Activated naive CD8-positive, alpha-beta T cell treated with anti-CD3 and anti-CD28 coated beads, Interleukin-2, amount 10 ng/mL, durations not matched to agents 7 days and 5 days (primary cell): ENCODE results near the gene GPR153. TPM values are rescaled to one million over a fixed set of nuclear protein-coding genes. Genes with fewer than 3 reads are reported as not detected.

Experiments used
- ATAC-seq: fragments of 150-1000 bp; cut with Tn5 transposase; one replicate; pipeline ENCODE4 v1.10.0; 2021; ENCODE audit warnings: low read depth, moderate library complexity
- POLR2A ChIA-PET: fragments of 350-600 bp; sonication (Branson Sonifier 250); formaldehyde crosslinking; loops from one replicate; lab custom pipeline; 2021; ENCODE audit warnings: antibody characterized with exemption; lab: Charles Lee
- DNase-seq: peaks from one replicate; pipeline ENCODE4 v3.0.0; 2021
- H3K27ac Mint-ChIP-seq: one replicate; pipeline ENCODE4 v1.8.0; 2022; ENCODE audit warnings: mild to moderate bottlenecking, mixed read lengths
- H3K27me3 Mint-ChIP-seq: one replicate; pipeline ENCODE4 v1.8.0; 2022; ENCODE audit warnings: mild to moderate bottlenecking, moderate library complexity, mixed read lengths
- H3K36me3 Mint-ChIP-seq: one replicate; pipeline ENCODE4 v1.8.0; 2021; ENCODE audit warnings: mild to moderate bottlenecking, mixed read lengths
- H3K4me1 Mint-ChIP-seq: one replicate; pipeline ENCODE4 v1.8.0; 2021; ENCODE audit warnings: mixed read lengths
- H3K4me3 Mint-ChIP-seq: one replicate; pipeline ENCODE4 v1.8.0; 2022; ENCODE audit warnings: mild to moderate bottlenecking, moderate library complexity, mixed read lengths
- H3K9me3 Mint-ChIP-seq: one replicate; pipeline ENCODE4 v1.8.0; 2021; ENCODE audit warnings: mixed read lengths
- total RNA-seq, 2 experiments: library from RNA; stranded (reverse); gene quantifications; one replicate each; pipeline ENCODE4 v1.2.3, GENCODE V29; 2021

Gene GPR153
- total RNA-seq, 2 experiments from 2014 or later = 0.58 to 0.74 TPM

DNA sequence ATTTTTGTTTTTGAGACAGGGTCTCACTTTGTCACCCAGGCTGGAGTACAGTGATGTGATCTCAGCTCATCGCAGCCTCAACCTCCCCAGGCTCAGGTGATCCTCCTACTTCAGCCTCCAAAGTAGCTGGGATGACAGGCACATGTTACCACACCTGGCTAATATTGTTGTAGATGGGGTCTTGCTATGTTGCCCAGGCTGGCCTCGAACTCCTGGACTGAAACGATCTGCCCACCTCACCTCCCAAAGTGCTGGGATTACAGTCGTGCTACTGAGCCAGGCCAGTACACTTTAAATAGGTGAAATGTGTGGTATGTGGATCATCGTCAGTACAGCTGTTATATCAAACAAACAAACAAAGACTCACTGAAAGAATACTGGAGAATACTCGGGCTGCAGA is 35.0 kb upstream of the GPR153 start:
- Mint-ChIP-seq H3K4me1 (peaks cover 10% of the 10 kb centered on the region), H3K4me3 (no peak overlapping the region), H3K27me3 (no peaks in the 10 kb centered on the region), H3K9me3 (no peaks in the 10 kb centered on the region), H3K27ac (no peak overlapping the region), H3K36me3 (peaks cover 10% of the 10 kb centered on the region)
- DNase-seq (no peak), ATAC-seq (no peak)
- POLR2A ChIA-PET = no interaction called here

GRCh38 chr1:6294890-6295556 is 34.1 kb upstream of the GPR153 start:
- POLR2A ChIA-PET = no interaction called here
- peaks cover 10% of the 10 kb centered on the region for H3K36me3 Mint-ChIP-seq
- no peak overlapping the region for H3K4me3 Mint-ChIP-seq
- H3K27ac Mint-ChIP-seq = no peak overlapping the region
- ATAC-seq (no peak), DNase-seq (no peak)
- no peaks in the 10 kb centered on the region for H3K9me3 Mint-ChIP-seq
- peaks cover 7% of the 10 kb centered on the region for H3K4me1 Mint-ChIP-seq
- no peaks in the 10 kb centered on the region for H3K27me3 Mint-ChIP-seq

GRCh38 chr1:6294080-6294889 is 33.4 kb upstream of the GPR153 start:
- ATAC-seq = no peak
- no peak for DNase-seq
- POLR2A ChIA-PET = no interaction called here
- no peak overlapping the region for H3K4me3 Mint-ChIP-seq
- H3K4me1 Mint-ChIP-seq = peaks cover 7% of the 10 kb centered on the region
- H3K9me3 Mint-ChIP-seq = no peaks in the 10 kb centered on the region
- H3K27me3 Mint-ChIP-seq = no peaks in the 10 kb centered on the region
- peaks cover 8% of the 10 kb centered on the region for H3K36me3 Mint-ChIP-seq
- H3K27ac Mint-ChIP-seq = no peak overlapping the region

DNA sequence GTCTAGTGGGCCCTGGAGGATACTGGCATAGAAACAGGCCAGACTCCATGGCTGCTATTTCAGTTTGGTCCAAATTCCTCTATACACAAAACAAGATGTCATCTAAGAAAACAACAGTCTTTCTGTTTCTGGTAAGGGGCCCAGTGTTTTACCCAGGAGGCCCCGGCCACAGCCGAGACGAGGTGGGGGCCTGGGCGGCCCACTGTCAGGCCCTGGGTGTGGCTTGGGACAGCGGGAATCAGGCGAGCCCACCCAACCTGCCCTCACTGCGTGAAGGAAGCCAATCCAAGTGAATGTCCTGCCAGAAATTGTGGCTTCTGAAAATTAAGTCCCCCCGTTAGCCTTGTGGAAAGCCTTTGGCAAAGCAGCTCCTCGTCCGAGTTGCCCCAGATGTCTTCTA is 31.2 kb upstream of the GPR153 start:
- Mint-ChIP-seq H3K27me3 (no peaks in the 10 kb centered on the region), H3K9me3 (no peaks in the 10 kb centered on the region), H3K4me3 (no peak overlapping the region), H3K4me1 (peaks cover 7% of the 10 kb centered on the region), H3K27ac (no peak overlapping the region), H3K36me3 (peaks cover 7% of the 10 kb centered on the region)
- POLR2A ChIA-PET = no interaction called here
- ATAC-seq (no peak), DNase-seq (no peak)

DNA sequence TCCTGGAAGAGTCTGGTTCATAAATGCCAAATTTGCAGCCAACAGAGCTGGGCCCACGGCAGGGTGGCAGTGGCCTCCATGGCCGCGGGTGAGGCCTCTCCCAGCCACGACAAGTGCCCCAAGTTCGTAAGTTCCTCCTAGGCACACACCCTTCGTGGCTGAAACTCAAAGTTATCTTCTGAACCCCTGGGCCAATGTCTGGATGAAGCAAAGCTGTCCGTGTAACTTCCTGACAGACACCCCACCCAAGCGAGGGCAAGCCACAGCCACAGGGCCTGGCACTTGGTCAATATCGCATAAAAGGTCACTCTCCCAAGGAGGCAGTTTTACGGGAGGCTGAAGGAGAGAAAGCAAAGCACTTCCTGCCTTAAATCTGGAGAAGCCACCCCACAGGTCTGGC is 27.8 kb upstream of the GPR153 start:
- no peak for ATAC-seq
- Mint-ChIP-seq H3K4me3 (no peak overlapping the region), H3K36me3 (no peaks in the 10 kb centered on the region), H3K4me1 (no peaks in the 10 kb centered on the region), H3K9me3 (no peaks in the 10 kb centered on the region), H3K27me3 (no peaks in the 10 kb centered on the region), H3K27ac (no peak overlapping the region)
- no peak for DNase-seq
- POLR2A ChIA-PET = no interaction called here

DNA sequence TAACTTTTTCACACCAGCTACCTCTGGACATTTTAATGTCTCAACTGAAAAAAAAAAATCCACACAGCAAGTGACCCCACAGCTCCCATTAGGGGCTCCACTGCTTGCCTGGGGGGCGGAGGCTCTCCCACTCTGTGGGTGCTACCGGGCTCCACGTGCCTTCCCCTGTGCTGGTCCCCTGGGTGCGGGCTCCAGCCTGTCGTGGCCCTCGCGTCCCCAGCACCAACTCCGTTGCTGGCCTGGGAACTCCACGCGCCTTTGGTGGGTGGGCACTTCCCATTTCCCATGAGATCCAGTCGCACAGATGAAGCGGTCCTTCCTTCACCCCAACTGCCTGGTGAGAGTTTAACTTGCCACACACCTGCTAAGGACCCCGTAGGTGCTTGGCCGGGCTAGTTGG is 27.1 kb upstream of the GPR153 start:
- POLR2A ChIA-PET = no interaction called here
- H3K9me3 Mint-ChIP-seq = no peaks in the 10 kb centered on the region
- no peaks in the 10 kb centered on the region for H3K27me3 Mint-ChIP-seq
- H3K4me1 Mint-ChIP-seq = no peaks in the 10 kb centered on the region
- ATAC-seq (no peak), DNase-seq (no peak)
- no peak overlapping the region for H3K27ac Mint-ChIP-seq
- no peak overlapping the region for H3K4me3 Mint-ChIP-seq
- H3K36me3 Mint-ChIP-seq = no peaks in the 10 kb centered on the region

- POLR2A ChIA-PET = no interaction called here
- DNase-seq = no peak
- H3K4me3 Mint-ChIP-seq = no peak overlapping the region
Observed at GRCh38 chr1:6287431-6287886, 26.6 kb upstream of the GPR153 start.

GRCh38 chr1:6287029-6287428 is 26.1 kb upstream of the GPR153 start:
- no peaks in the 10 kb centered on the region for H3K36me3 Mint-ChIP-seq
- H3K4me3 Mint-ChIP-seq = no peak overlapping the region
- no peaks in the 10 kb centered on the region for H3K9me3 Mint-ChIP-seq
- H3K27ac Mint-ChIP-seq = no peak overlapping the region
- POLR2A ChIA-PET = no interaction called here
- no peaks in the 10 kb centered on the region for H3K27me3 Mint-ChIP-seq
- no peaks in the 10 kb centered on the region for H3K4me1 Mint-ChIP-seq
- DNase-seq (no peak), ATAC-seq (no peak)

More at GRCh38 chr1:6287431-6287886, 26.6 kb upstream of the GPR153 start:
- ATAC-seq = no peak
- no peaks in the 10 kb centered on the region for H3K4me1 Mint-ChIP-seq
- H3K27ac Mint-ChIP-seq = no peak overlapping the region
- H3K9me3 Mint-ChIP-seq = no peaks in the 10 kb centered on the region
- H3K27me3 Mint-ChIP-seq = no peaks in the 10 kb centered on the region
- H3K36me3 Mint-ChIP-seq = no peaks in the 10 kb centered on the region

DNA sequence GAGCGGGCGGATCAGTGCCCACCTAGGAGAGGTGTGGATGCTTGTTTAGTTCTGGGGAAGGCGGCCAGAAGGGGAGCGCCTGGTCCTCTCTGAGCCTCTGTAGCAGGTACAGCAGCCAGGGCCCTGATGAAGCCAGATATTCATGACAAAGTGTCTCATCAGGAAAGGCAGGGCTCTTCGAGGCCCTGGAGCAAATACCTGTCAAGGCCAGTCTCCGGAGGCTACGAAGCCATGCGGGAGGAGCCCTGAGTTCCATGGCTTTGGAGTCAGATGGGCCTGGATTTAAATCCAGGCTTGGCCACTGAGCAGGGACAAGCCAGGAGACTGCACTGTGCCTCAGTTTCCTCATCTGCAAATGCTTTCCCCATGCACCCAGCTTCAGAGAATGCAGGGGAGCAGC is 25.4 kb upstream of the GPR153 start:
- Mint-ChIP-seq H3K9me3 (no peaks in the 10 kb centered on the region), H3K4me3 (no peak overlapping the region), H3K27me3 (no peaks in the 10 kb centered on the region), H3K36me3 (no peaks in the 10 kb centered on the region), H3K4me1 (no peaks in the 10 kb centered on the region), H3K27ac (no peak overlapping the region)
- ATAC-seq (no peak), DNase-seq (no peak)
- POLR2A ChIA-PET = no interaction called here

- no peaks in the 10 kb centered on the region for H3K9me3 Mint-ChIP-seq
- no peaks in the 10 kb centered on the region for H3K4me1 Mint-ChIP-seq
- no peak overlapping the region for H3K27ac Mint-ChIP-seq
- no peaks in the 10 kb centered on the region for H3K27me3 Mint-ChIP-seq
- no peak overlapping the region for H3K4me3 Mint-ChIP-seq
- no peaks in the 10 kb centered on the region for H3K36me3 Mint-ChIP-seq
- POLR2A ChIA-PET = no interaction called here
- DNase-seq (no peak), ATAC-seq (no peak)
Observed at GRCh38 chr1:6285336-6285735, 24.4 kb upstream of the GPR153 start.

GRCh38 chr1:6282577-6283270 is 21.8 kb upstream of the GPR153 start:
- ATAC-seq (no peak), DNase-seq (no peak)
- H3K36me3 Mint-ChIP-seq = peaks cover 1% of the 10 kb centered on the region
- H3K4me1 Mint-ChIP-seq = no peaks in the 10 kb centered on the region
- no peak overlapping the region for H3K4me3 Mint-ChIP-seq
- no peaks in the 10 kb centered on the region for H3K27me3 Mint-ChIP-seq
- no peak overlapping the region for H3K27ac Mint-ChIP-seq
- POLR2A ChIA-PET = interaction anchor here (0.6 kb wide), 1 partner anchor 172 kb away, joined by 3 read pairs; no protein-coding TSS in a partner anchor
- no peaks in the 10 kb centered on the region for H3K9me3 Mint-ChIP-seq

GRCh38 chr1:6281511-6282402 is 20.9 kb upstream of the GPR153 start:
- H3K4me1 Mint-ChIP-seq = no peaks in the 10 kb centered on the region
- H3K4me3 Mint-ChIP-seq = no peak overlapping the region
- POLR2A ChIA-PET = interaction anchor here (0.6 kb wide), 1 partner anchor 171 kb away, joined by 3 read pairs; no protein-coding TSS in a partner anchor
- no peak overlapping the region for H3K27ac Mint-ChIP-seq
- H3K9me3 Mint-ChIP-seq = no peaks in the 10 kb centered on the region
- H3K36me3 Mint-ChIP-seq = peaks cover 4% of the 10 kb centered on the region
- DNase-seq (no peak), ATAC-seq (no peak)
- no peaks in the 10 kb centered on the region for H3K27me3 Mint-ChIP-seq
